Body of pancreas (tissue), 4 donors: ENCODE data around the gene TBC1D10B. TPM values are rescaled to one million over a fixed set of nuclear protein-coding genes. Genes with fewer than 3 reads are reported as not detected.

ENCODE experiments used
- ATAC-seq: fragments of 150-250 bp; one replicate; pipeline ENCODE4 v1.9.1; 2016
- DNase-seq, 4 donors: peaks; one replicate each; pipeline ENCODE4 v3.0.0-alpha.2; 2019
- H3K27ac ChIP-seq, 4 donors: fragments of 200-600 bp; sonication (generic); 1 replicate in 3 of 4; 2 replicates in 1 of 4; pipeline versions ENCODE4 v1.5.1 to v1.6.1; 2016 to 2019; ENCODE audit warnings: mild to moderate bottlenecking in 1 of 4, mixed read lengths in 1 of 4, moderate library complexity in 1 of 4
- H3K27me3 ChIP-seq, 2 donors: fragments of 200-600 bp; sonication (generic); one replicate each; pipeline ENCODE4 v1.6.0; 2016; ENCODE audit warnings: mild to moderate bottlenecking in 1 of 2
- H3K36me3 ChIP-seq, 2 donors: fragments of 200-600 bp; sonication (generic); replicated peaks in 1 of 2; 2 replicates each; pipeline ENCODE4 v1.5.1; 2016; ENCODE audit warnings: low read depth in 2 of 2; ENCODE audit not compliant: insufficient read depth in 1 of 2
- H3K4me1 ChIP-seq: fragments of 200-600 bp; sonication (generic); one replicate; pipeline ENCODE4 v1.6.0; 2016
- H3K4me3 ChIP-seq, 2 donors: fragments of 200-600 bp; sonication (generic); 1 replicate in 1 of 2; 2 replicates in 1 of 2; pipeline ENCODE4 v1.5.1; 2016 to 2019
- H3K9me3 ChIP-seq, 3 donors: fragments of 200-600 bp; sonication (generic); 1 replicate in 2 of 3; 2 replicates in 1 of 3; pipeline ENCODE4 v1.5.1; 2016
- POLR2A ChIP-seq, 3 donors: fragments of 450-650 bp; IDR thresholded peaks; one replicate each; pipeline ENCODE4 v1.6.1; 2016; ENCODE audit warnings: antibody characterized with exemption in 3 of 3, mild to moderate bottlenecking in 2 of 3
- WGBS, 2 donors: methylation state at CpG; one replicate each; pipeline ENCODE4 v1.1.5; 2017; 5-methylcytosine and 5-hydroxymethylcytosine counted together
- intact Hi-C: fragments of 100-400 bp; cut with DNase I; formaldehyde crosslinking; loops from one replicate; pipeline ENCODE4 v1.15.1; 2023
- total RNA-seq, 2 donors: library from RNA; depleted of rRNA; stranded (reverse); fragments of >200 nt; gene quantifications; one replicate each; pipeline ENCODE4 v1.1.0, GENCODE V29; 2016
- TF ChIP-seq, protein P1 (sequence below), 7 experiments: fragments of 450-650 bp in 4 of 7; fragments of 200-600 bp in 3 of 7; sonication (generic) in 3 of 7; IDR thresholded peaks; one replicate each; pipeline ENCODE4 v1.5.1; 2016 to 2019; ENCODE audit warnings: antibody characterized with exemption in 7 of 7

Gene TBC1D10B, protein sequence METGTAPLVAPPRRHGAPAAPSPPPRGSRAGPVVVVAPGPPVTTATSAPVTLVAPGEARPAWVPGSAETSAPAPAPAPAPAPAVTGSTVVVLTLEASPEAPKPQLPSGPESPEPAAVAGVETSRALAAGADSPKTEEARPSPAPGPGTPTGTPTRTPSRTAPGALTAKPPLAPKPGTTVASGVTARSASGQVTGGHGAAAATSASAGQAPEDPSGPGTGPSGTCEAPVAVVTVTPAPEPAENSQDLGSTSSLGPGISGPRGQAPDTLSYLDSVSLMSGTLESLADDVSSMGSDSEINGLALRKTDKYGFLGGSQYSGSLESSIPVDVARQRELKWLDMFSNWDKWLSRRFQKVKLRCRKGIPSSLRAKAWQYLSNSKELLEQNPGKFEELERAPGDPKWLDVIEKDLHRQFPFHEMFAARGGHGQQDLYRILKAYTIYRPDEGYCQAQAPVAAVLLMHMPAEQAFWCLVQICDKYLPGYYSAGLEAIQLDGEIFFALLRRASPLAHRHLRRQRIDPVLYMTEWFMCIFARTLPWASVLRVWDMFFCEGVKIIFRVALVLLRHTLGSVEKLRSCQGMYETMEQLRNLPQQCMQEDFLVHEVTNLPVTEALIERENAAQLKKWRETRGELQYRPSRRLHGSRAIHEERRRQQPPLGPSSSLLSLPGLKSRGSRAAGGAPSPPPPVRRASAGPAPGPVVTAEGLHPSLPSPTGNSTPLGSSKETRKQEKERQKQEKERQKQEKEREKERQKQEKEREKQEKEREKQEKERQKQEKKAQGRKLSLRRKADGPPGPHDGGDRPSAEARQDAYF
- total RNA-seq = 10 to 100 TPM; 17.9 to 22.1 TPM

DNA sequence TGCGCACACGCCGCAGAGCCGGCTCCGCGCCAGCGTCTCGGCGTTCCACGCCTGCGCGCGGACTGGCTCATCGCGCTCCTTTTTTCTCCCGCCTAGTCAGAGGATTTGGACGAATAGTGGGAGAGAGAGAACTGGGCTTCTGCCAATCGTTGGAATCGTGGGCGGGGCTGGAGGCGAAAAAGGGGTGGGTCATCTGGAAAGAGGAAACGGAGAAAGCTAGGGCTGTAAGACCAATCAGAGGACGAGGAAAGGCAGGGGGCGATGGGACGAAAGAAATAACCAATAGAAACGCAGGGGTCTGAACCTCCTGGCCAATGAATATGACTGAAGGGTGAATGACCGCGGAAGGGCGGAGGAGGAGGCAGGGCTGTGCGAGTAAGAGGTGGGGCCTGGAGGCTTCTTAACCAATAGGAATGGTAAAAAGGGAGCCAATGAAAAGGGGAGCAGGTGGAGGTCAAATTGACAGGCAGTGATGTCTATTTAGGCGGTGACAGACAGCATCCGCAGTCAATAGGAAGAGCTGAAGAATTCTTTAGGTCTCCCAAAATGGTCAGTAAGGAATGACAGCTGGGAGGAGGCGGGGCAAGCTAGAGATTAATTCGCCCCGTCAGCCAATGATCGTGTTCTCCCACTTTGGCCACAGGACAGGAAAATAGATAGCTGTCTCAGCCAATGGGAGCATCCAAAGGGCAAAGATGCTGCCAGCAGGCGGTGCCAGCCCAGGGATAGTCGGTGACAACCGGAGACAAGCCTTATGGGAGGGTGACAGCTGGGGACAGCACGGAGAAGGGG is at the start of gene TBC1D10B:
TBC1D10B (minus strand) TSS at position 39 of the 792 bp plus-strand sequence. CDS start 311 bp downstream, outside the sequence.
- ATAC-seq (peak; percentile 90), DNase-seq (peak; percentile 96 to 100 (median 98))
- H3K4me3 ChIP-seq = peak within 1 kb of the TSS; percentile 20 to 29
- no peaks in the 10 kb centered on the region for H3K27me3 ChIP-seq
- WGBS, 2 donors = 0% methylated on average over 27 to 29 of the region's 40 CpGs
- H3K4me1 ChIP-seq = peaks cover 61% of the 10 kb centered on the region
- no peaks in the 10 kb centered on the region for H3K36me3 ChIP-seq
- H3K9me3 ChIP-seq = no peaks in the 10 kb centered on the region
- intact Hi-C loops = no loop called here
- peak within 1 kb of the TSS; percentile 80 to 89 (median 86) for H3K27ac ChIP-seq
- peak in 1 of 3 donors; percentile 59 for TF ChIP-seq POLR2A (IDR thresholded peaks at IDR 0.05)
- TF ChIP-seq, protein P1, sequence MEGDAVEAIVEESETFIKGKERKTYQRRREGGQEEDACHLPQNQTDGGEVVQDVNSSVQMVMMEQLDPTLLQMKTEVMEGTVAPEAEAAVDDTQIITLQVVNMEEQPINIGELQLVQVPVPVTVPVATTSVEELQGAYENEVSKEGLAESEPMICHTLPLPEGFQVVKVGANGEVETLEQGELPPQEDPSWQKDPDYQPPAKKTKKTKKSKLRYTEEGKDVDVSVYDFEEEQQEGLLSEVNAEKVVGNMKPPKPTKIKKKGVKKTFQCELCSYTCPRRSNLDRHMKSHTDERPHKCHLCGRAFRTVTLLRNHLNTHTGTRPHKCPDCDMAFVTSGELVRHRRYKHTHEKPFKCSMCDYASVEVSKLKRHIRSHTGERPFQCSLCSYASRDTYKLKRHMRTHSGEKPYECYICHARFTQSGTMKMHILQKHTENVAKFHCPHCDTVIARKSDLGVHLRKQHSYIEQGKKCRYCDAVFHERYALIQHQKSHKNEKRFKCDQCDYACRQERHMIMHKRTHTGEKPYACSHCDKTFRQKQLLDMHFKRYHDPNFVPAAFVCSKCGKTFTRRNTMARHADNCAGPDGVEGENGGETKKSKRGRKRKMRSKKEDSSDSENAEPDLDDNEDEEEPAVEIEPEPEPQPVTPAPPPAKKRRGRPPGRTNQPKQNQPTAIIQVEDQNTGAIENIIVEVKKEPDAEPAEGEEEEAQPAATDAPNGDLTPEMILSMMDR (IDR thresholded peaks at IDR 0.05) = peak in 4 of 7 experiments; percentile 19 to 38 (median 32)

DNA sequence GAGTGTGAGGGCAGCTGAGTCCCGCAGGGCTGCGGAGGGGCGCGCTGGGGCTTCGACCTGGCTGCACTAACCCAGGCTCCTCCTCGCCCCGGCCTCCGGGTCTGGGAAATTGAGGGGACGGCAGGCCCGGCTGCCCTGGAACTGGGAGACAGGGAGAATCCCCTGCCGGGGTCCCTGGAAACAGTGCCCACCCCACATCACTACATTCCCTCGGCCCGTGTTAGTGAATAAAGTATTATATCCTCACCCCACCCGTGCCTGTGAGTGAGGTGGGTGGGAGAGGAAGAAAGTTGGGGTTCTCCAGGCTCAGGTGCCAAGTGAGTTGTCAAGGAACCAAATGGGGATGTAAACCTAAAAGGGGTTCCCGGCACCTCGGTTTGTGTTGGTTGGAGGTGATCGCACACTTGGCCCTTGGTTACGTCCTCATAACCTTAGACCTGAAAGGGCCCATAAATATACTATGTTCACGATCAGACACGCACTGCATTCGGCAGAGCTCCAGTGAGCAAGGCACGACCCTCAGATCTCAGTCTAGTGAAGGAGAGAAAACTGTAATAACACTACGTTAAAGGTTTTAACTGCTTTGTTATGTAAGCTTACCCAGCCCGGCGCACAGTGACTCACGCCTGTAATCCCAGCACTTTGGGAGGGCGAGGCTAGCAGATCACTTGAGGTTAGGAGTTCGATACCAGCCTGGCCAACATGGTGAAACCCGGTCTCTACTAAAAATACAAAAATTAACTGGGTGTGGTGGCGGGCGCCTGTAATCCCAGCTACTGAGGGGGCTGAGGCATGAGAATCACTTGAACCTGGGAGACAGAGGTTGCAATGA is 48.3 kb upstream of the TBC1D10B start:
- TF ChIP-seq POLR2A (IDR thresholded peaks at IDR 0.05) = peak in 1 of 3 donors; percentile 2
- TF ChIP-seq, protein P1 (IDR thresholded peaks at IDR 0.05) = no peak
- Histone ChIP-seq H3K4me1 (peaks cover 22% of the 10 kb centered on the region), H3K27me3 (no peaks in the 10 kb centered on the region), H3K4me3 (no peak overlapping the region), H3K9me3 (no peaks in the 10 kb centered on the region), H3K36me3 (peaks cover 0 to 1% of the 10 kb centered on the region in 2 donors), H3K27ac (peak overlapping the region; percentile 77 to 93 (median 88))
- ATAC-seq (no peak), DNase-seq (no peak)
- intact Hi-C loops = no loop called here
- WGBS, 2 donors = 55 to 88% methylated on average over 17 to 31 of the region's 31 CpGs

DNA sequence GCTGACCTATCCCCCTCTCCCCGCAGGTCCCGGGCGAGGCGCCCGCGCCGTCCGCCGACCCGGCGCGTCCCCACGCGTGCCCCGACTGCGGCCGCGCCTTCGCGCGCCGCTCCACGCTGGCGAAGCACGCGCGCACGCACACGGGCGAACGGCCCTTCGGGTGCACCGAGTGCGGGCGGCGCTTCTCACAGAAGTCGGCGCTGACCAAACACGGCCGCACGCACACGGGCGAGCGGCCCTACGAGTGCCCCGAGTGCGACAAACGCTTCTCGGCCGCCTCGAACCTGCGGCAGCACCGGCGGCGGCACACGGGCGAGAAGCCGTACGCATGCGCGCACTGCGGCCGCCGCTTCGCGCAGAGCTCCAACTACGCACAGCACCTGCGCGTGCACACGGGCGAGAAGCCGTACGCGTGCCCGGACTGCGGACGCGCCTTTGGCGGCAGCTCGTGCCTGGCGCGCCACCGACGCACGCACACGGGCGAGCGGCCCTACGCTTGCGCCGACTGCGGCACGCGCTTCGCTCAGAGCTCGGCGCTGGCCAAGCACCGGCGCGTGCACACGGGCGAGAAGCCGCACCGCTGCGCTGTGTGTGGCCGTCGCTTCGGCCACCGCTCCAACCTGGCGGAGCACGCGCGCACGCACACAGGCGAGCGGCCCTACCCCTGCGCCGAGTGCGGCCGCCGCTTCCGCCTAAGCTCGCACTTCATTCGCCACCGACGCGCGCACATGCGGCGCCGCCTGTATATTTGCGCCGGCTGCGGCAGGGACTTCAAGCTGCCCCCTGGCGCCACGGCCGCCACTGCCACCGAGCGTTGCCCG is 47.4 kb upstream of the TBC1D10B start:
- Histone ChIP-seq H3K9me3 (no peaks in the 10 kb centered on the region), H3K27ac (peak overlapping the region; percentile 77 to 93 (median 88)), H3K27me3 (no peaks in the 10 kb centered on the region), H3K36me3 (peaks cover 0 to under 1% of the 10 kb centered on the region in 2 donors), H3K4me1 (peaks cover 31% of the 10 kb centered on the region), H3K4me3 (peak overlapping the region; percentile 18 to 23)
- ATAC-seq = peak; percentile 89
- intact Hi-C loops = no loop called here
- TF ChIP-seq, protein P1 (IDR thresholded peaks at IDR 0.05) = peak in 5 of 7 experiments; percentile 26 to 60 (median 45)
- peak; percentile 72 to 76 (median 76) for TF ChIP-seq POLR2A (IDR thresholded peaks at IDR 0.05)
- 1% methylated on average over 110 of the region's 140 CpGs; no CpG with 5 or more reads in 1 of the 2 donors for WGBS, 2 donors
- peak; percentile 89 to 92 (median 92) for DNase-seq
